Fibroblast of upper back skin (primary cell): ENCODE results near the gene PTPRM.

Experiments used
- DNase-seq: peaks from one replicate; pipeline ENCODE4 v3.0.0-alpha.2; 2013

Gene PTPRM

DNA sequence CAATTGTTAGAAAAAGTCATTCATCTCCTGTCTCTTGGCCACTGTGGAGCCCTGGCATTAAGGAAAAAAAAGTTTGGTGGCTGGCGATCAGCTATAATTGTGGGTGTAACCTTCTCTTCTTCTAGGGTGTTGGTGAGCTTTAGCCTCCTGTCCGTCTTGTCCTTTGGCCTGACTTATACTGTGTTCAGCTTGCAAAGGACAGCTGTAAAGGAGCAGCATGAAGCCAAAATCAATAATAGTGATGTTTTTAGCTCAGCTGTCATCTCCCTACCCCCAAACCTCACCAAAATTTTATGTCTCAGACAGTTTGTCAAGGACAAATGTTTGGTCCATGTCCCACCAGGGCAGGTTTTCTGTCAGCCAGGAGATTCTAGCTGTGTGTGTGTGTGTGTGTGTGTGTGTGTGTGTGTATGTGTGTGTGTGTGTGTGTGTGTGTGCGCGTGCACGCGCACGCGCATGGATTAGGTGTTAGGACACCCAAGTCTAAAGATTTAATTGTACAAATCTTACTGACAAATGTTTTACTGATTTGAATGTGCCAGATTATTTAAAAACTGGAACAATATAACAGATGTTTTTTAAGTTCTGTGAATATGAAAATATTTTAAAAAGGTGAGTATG, 109.2 kb downstream of the PTPRM start:
- peak; percentile 6 for DNase-seq

DNA sequence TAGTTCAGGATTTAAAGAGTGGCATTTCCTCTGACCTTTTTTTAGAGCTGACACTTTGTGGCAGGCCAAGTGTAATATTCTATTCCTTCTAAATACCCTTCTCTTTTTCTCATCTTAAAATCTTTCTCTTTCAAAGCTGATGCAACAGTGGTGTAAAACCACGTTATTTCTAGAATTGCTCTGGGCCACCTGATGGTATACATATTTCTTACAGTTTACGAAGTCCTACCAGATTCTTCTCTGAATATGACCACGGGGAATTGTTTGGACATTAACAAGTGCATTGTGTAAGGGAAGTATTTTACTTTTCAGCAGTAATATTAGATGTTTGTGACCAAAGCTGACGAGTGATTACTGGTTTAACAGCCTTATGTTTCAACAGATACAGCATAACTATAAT, 109.9 kb downstream of the PTPRM start:
- DNase-seq, result peak; percentile 72

DNA sequence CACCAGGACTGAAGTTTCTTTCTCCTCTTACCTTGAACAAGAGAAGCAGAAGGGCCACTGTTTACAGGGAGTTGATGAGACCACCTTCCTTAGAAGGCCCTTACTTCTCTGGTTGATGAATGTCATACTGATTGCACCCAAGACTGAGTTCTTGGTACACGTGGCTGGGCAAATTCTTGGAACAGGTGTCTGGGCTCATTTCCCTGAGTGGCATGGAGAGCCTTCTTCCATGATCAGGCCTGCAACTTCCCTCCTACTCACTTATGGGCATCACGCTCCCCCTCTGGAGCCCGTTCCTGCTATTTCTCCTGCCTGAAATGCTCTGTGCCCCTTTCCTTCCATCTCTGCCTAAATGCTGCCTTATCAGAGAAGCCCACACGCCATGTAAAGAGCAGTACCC, 110.3 kb downstream of the PTPRM start:
- DNase-seq, result no peak

DNA sequence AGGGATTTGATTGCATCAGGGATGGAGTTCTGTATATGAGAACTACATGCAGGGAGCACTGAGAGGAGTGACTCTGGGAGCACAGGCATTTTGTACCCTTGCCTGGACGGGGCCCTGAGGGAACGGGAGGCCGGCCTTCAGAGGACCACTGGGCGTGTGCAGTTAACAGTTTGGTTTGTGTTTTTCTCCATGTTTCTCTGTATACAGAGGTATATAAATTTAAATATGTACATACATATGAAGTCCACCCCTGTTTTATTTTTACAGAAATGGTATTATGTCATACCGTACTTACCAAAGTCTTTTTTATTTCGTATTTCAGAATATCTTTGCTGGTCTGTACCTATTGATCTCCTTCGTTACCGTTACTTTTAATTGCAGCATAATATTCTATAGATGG, 111.3 kb downstream of the PTPRM start:
- no peak for DNase-seq

DNA sequence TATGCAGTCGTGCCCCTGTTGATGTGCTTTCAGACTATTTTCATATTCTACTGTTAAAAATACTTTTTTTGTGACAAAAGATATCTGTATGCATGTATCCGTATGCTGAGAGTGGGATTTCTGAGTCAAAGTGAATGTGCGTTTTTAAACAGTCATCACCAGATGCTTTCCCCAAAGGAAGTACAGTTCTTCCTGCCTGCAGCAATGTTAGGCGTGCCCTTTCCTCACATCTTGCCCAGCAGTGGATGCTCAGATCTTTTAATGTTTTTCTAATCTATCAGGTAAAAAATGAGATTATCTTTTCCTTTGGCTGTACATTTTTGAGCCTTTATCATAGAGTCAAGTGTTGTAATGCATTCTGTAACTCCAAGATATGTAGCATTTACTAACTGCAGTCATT, 111.7 kb downstream of the PTPRM start:
- DNase-seq, result no peak

DNA sequence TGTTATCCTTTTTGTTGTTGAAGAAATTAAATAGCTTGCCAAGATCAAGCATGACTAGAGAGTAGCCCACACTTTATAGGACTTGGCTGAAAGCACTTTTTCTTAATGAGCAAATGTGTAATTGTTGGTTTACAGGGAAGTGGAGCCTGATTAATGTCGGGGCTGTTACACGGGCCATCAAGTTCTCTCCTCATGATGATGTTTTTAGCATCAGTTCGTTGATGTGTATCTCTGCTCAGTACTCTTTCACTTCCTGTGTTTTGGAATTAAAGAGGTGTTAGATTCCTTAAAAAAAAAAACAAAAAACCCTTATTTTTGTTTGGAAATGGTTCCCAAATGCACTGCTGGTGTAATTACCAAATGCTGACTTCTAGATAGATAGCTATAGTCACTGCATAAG, 114.2 kb downstream of the PTPRM start:
- DNase-seq, result no peak

DNA sequence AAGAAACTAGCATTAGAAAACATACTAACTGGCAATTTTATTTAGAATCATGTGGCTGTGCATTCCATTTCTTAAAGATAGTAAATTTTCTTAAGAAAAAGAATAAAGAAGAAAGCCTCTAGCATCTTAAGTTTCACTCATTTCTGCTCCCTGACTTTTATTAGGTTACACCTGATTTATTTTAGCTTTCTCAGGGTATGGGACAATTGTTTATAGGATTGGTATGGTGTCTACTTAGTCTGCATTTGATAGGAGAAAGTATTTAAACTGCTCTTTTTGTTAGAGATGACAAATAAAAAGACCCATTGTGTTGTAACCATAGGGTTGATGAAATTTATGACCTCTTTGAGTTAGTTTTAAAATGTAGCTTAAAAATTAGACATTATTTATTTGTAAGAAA, 115.2 kb downstream of the PTPRM start:
- no peak for DNase-seq

DNA sequence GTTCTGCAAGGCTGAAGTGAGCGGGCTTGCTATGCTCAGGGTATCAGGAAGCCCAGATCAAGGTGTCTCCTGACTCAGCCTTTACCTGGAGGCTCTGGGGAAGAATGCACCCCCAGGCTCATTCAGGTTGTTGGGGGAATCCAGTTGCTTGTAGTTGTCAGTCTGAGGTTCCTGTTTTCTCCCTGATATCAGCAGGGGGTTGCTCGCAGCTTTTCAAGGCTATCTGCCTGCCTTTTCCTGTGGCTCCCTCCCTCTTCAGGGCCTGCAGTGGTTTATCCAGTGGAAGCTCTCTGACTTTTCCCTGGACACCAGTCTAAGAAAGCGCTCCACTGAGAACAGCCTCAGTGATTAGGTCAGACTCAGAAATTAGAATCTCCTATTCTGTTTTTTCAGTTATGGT, 116.6 kb downstream of the PTPRM start:
- DNase-seq, result no peak

DNA sequence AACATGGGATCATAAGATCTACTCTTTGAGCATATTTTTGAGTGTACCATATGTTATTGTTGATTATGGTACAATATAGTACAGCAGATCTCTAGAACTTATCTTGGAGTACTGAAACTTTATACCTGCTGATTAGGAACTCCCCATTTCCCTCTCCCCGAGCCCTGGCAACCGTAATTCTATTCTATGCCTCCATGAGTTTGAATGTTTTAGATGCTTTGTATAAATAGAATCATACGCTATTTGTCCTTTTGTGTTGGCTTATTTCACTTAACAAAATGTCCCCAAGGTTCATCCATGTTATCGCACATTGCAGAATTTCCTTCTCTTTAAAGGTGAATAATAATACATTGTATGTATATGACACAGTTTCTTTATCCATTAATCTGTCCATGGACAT, 117.2 kb downstream of the PTPRM start:
- no peak for DNase-seq

DNA sequence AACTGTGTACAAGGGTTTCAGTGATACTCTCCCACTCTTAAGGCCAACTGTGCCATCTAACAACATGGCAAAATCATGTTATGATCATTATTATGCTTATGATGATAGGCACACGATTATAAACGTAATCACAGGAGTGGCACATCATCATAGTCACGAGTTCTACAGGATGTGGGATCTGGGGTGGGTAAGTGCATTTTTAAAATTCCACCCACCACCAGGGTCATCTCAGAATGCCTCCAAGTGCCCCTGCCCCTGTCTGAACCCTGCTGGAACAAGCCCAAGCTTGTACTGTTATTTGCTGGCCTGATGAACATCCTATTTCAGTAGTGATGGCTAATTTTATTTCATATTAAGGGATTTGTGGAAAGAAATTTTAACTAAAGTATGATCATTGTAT, 117.8 kb downstream of the PTPRM start:
- no peak for DNase-seq

DNA sequence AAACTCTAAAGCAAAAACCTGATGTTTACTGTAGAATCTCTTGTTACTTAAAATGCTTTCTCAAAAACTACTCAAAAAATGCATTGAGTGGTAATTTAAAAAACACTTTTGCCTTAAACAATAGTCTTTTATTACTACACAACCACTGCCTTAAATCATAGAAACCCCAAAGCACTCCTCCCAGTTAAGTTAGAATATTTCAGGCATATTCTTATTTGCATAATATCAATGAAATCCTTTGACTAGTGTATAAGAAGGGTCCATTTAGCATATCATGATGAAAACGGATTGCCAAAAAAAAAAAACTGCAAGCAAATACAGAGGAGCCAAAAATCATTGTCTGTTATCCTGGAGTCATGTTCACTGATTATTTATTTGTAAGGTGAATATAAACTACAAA, 119.2 kb downstream of the PTPRM start:
- no peak for DNase-seq

DNA sequence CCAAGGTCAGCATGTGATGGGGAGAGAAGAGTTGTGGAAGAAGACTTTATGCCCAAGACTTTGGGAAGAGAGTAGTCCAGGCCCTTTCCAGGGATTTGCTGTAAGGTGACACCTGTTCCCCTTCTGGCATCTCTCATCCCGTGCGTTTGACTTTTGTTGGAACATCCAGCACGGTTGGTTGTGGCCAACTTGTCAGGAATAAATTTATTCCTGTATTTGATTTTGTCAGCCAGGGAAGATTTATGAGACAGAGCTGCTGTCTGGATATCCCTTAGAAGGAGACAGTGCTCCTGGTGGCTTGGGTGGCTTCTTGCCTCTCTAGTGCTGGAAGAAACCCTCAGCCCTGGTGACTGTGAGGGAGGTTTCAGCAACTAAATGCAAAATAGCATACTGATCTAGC, 121.5 kb downstream of the PTPRM start:
- DNase-seq, result no peak

DNA sequence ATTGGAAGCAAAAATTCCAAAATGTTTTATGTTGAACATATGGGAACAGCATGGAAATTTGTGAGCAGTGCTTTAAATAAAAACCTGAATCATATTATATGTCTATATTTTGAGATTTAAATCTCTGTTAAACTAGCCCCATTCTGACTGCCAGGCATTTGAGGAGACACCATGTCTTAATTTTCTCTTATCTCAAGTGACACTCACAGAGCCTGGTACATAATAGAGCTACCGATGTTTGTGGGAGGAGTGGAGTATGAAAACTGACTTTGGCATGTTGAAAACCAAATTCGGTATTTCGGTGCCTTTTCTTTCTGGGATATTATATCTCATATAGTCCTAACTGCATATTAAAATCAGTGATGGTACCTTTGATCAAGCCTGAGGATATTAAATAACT, 124.1 kb downstream of the PTPRM start:
- DNase-seq, result no peak

DNA sequence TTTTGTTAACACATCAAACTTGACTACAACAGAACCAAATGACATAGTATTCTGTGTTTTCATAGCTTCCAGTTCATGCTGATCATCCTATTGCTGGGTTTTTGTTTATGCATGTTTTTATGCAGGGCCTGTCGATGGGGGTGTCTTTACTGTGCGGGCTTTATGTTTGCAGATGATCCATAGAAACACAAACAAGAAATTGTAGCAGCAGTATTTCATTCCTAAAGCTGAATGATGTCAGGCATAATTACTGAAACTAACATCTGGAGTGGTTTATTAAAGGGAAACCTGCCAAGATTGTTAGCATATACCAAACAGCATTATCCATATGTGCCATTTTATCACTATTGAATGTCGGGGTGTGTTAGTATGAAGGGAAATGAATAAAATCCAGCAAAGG, 129.7 kb downstream of the PTPRM start:
- peak; percentile 61 for DNase-seq

DNA sequence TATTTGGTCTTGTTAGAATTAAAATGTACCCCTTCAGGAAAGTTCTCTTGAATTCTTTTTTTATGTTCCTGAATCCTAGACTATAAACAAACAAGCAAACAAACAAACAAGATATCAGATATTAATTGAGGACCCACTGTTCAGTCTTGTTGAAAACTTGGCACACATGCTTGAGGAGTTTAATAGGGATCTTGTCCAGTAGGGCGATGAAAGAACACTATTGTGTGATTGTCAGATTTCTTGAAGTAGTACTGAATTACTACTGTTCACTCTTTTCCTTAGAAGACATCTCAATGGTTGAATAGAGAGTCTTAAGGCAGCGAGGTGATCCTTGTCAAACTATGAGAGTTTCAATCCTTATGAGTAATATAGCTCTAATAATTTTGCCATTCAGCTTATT, 130.2 kb downstream of the PTPRM start:
- no peak for DNase-seq

DNA sequence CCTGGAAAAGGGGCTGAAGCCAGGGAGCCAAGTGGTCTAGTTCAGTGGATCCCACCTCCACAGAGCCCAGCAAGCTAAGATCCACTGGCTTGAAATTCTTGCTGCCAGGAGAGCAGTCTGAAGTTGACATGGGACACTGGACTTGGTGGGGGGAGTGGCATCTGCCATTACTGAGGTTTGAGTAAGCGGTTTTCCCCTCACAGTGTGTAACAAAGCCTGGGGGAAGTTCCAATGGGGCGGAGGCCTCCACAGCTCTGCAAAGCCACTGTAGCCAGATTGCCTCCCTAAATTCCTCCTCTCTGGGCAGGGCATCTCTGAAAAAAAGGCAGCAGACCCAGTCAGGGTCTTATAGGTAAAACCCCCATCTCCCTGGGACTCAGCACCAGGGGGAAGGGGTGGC, 144.4 kb downstream of the PTPRM start:
- DNase-seq, result no peak

DNA sequence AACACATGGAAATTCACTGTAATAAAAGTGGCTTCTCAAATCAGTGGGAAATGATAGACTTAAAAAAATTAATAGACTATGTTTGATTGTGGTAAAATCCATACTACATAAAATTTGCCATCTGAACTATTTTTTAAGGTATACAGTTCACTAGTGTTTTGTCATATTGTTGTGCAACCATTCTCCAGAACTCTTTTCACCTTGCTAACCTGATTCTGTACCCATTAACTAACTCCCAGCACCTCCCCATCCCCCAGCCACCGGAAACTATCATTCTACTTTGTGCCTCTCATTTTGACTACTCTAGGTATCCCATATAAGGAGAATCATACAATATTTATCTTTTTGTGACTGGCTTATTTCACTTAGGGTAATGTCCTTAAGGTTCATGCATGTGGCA, 153.3 kb downstream of the PTPRM start:
- DNase-seq, result no peak

DNA sequence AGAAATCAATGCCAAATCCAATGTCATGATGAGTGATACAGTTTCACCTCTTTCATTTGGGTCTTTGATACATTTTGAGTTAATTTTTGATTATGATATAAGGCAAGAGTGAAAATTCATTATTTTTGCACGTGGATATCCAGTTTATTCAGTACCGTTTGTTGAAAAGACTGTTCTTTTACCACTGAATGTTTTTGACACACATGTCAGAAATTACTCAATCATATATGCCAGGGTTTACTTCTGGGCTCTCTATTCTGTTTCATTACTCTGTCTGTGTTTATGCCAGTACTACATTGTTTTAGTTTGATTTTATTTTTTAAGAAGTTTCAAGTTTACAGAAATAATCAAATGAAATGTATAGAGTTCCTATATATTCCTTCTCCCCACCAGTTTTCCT, 154.4 kb downstream of the PTPRM start:
- no peak for DNase-seq

DNA sequence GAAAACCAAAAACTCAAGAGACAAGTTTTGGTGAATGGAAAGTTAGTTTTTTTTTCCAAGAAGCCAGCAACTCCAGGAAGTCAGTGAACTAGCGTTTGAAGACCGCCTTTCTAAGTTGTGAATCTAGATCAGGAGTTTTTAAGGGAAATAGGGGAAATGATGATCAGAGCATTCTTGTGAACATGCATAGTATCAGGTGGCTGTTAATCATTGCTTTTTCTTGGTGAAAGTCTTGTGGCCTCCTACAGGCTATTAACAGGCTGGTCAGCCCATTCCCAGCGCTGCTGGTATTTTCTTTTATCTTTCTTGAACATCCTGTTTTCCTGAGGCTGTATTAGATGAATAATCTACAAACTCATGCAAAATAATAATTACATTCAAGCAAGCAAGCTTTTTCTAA, 155.8 kb downstream of the PTPRM start:
- no peak for DNase-seq

DNA sequence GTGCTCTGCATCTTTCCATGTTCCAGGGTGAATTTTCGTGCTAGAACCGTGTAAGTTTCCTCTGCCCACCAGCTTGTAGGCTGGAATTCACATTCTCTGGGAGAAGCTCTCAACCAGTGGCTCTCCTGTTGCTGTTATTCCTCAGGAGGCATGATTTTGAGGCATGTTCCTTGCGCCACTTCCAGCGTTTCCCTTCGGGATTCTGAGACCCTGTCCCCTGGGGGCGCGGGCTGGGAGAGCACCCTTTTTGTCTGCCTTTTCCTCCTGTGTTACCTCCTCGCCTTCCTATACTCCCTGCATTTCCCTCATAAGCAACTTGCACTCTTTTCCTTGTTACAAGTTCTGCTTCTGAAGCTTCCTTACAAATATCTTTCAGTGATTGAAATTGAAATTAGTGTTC, 156.4 kb downstream of the PTPRM start:
- DNase-seq, result no peak

DNA sequence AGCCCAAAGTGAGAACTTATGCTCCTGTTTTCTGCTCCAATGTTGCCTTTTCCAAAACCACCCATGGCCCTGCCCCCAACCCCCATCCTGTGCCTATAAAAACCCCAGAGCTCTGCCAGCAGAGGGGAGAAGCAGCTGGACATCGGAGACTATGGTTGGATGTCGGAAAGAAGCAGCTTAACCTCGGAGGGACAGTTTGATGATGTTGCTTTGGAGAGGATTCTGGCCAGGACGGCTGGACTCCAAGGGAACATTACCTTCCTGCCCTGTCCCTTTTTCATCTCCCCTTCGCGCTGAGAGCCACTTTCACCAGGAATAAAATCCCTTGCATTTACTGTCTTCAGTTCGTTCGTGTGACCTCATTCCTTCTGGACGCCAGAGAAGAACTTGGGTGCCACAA, 158.4 kb downstream of the PTPRM start:
- DNase-seq, result no peak

DNA sequence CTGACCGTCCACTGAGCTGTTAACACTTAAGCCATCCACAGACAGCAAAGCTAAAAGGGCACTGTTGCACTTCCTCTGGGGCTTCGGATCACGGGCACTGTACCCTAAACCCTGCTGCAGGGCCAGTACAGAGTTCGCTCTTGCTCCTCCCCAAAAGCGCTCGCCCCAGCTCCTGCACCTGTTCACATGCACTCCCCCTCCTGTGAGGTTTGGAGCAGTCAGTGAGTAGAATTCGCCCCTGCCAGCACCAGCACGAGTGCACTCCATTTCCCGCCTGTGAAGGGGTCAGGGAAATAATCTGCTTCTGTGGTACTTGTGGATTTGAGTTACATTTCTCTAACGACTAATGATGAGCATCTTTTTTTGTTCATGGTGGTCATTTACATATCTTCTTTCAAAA, 158.8 kb downstream of the PTPRM start:
- no peak for DNase-seq

DNA sequence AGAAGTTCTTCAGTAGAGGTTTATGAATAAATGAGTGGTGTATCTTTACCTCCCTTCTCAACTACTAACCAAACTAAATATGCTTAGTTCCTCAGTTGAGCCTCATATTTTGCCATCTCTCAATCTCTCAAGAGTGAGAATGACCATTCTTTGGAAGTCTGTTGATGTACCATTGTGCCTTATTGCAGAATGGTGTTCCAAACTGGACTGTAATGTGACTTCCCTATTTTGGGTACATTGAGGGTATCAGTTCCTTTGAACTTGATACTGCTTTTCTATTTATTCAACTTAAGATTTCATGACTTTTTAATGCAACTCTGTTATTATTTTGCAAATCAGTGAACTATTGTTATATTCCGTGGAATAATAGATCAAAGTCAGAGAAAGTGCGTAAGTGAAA, 159.4 kb downstream of the PTPRM start:
- DNase-seq, result no peak

DNA sequence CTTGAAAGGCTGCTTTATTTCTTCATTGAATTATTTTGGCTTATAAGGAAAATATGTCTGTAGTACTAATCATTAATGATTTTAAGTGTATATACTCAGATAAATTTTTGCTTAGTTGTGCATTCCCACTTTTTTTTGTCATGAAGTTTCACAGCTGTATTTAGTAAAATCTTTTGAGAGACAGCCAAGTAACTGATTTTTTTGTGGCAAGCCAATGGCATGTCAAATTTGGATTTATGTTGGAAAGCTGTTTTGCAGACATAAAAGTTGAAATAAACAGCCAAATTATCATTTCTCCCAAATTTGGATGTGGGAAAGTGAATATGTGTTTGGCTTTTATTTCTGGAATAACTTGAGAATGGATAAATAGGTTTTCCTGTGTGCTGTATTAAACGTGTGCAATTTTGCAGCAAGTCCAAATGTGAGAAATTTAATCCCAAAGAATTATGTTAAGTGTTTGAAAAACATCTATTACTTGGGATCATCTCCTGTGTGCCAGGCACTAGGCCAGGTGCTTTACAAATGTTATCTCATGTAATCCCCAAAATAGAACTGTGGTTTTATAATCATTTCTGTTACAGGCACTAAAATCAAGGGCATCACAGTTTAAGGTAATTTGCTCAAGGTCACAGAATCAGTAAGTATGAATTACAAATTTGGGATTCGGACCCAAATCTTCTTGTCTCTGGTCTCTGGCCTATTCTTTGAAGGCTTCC, 160.4 kb downstream of the PTPRM start:
- peak; percentile 22 for DNase-seq

DNA sequence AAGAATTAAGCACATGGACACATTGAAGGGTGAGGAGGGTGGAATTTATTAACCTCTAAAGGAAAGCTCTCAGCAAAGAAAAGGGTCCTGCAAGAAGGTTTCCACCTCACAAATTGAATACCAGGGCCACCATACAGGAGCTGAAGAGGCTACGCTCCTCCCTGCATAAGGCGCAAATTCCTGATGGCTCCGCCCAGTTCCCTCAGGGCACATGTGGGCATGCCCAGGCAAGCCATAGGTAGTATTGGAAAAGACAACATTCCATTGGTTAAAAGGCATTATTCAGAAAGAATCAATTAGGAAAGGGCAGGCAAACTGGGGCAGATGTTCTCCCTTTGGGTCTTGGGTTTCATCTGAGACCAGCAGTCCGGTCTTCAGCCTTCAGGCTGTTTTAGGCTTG, 161.2 kb downstream of the PTPRM start:
- no peak for DNase-seq
